GM12878 (cell line): ENCODE data around the gene CNNM3. TPM values are rescaled to one million over a fixed set of nuclear protein-coding genes. Genes with fewer than 3 reads are reported as not detected.

Experiments
- ATAC-seq: fragments of 200-7000 bp; cut with Tn5 transposase; 3 replicates; pipeline ENCODE4 v1.9.1; 2020; ENCODE audit warnings: mild to moderate bottlenecking, moderate library complexity
- BruUV-seq: library from RNA; stranded (reverse); fragments of 400-500 nt; replicated peaks from 2 replicates; lab custom pipeline; 2021; lab: Mats Ljungman, UMichigan
- CTCF ChIA-PET: fragments of 300-600 bp; sonication (Branson Sonifier 250); formaldehyde crosslinking; extraction: SDS; loops from one replicate; lab custom pipeline; 2021; ENCODE audit warnings: inconsistent platforms; lab: Yijun Ruan, JAX
- POLR2A ChIA-PET: fragments of 350-600 bp; formaldehyde crosslinking; extraction: SDS; loops from one replicate; lab custom pipeline; 2021; ENCODE audit warnings: inconsistent platforms; lab: Charles Lee
- RAD21 ChIA-PET: fragments of 300-600 bp; sonication (Branson Sonifier 250); formaldehyde crosslinking; loops from one replicate; lab custom pipeline; 2023; ENCODE audit warnings: antibody characterized with exemption; ENCODE audit not compliant: unreplicated experiment; lab: Charles Lee
- SMC1A ChIA-PET: fragments of 300-600 bp; sonication (Branson Sonifier 250); formaldehyde crosslinking; loops from one replicate; lab custom pipeline; 2023; ENCODE audit not compliant: unreplicated experiment, uncharacterized antibody; lab: Charles Lee
- DNase-seq: peaks from one replicate; pipeline ENCODE4 v3.0.0-alpha.2; 2011; ENCODE audit warnings: low read depth, low spot score
- FAIRE-seq: peaks from 3 replicates; lab custom pipeline; 2011; peaks lifted over from hg19 to GRCh38; lab: Jason Lieb, UNC
- H2AFZ ChIP-seq: 2 replicates; pipeline ENCODE4 v1.6.0; 2011; ENCODE audit warnings: low read depth, low read length, control low read depth; ENCODE audit not compliant: control insufficient read depth
- H3K27ac ChIP-seq: 2 replicates; pipeline ENCODE4 v1.5.1; 2011; ENCODE audit warnings: control low read depth; ENCODE audit not compliant: control insufficient read depth, insufficient read depth
- H3K27me3 ChIP-seq, 2 experiments: replicated peaks in 1 of 2; 2 replicates each; pipeline versions ENCODE4 v1.6.0 to v1.6.1; 2011; ENCODE audit warnings: low read length in 1 of 2; ENCODE audit not compliant: control insufficient read depth in 2 of 2, insufficient read depth in 2 of 2
- H3K36me3 ChIP-seq, 2 experiments: 2 replicates each; pipeline ENCODE4 v1.5.1; 2011; ENCODE audit warnings: low read length in 1 of 2; ENCODE audit not compliant: control insufficient read depth in 2 of 2, insufficient read depth in 2 of 2
- H3K4me1 ChIP-seq: 2 replicates; pipeline ENCODE4 v1.6.1; 2011; ENCODE audit warnings: mild to moderate bottlenecking, low read length, moderate library complexity, mixed read lengths; ENCODE audit not compliant: control insufficient read depth, insufficient read depth
- H3K4me2 ChIP-seq: 2 replicates; pipeline ENCODE4 v1.6.0; 2011; ENCODE audit warnings: control low read depth; ENCODE audit not compliant: control insufficient read depth, insufficient read depth
- H3K4me3 ChIP-seq: fragments of 200-600 bp; sonication (generic); 2 replicates; pipeline ENCODE4 v1.5.1; 2016
- H3K79me2 ChIP-seq: 2 replicates; pipeline ENCODE4 v1.6.0; 2011; ENCODE audit warnings: low read length; ENCODE audit not compliant: control insufficient read depth, insufficient read depth
- H3K9ac ChIP-seq: 2 replicates; pipeline ENCODE4 v1.8.0; 2011; ENCODE audit warnings: low read length, control low read depth, mixed read lengths; ENCODE audit not compliant: control insufficient read depth, insufficient read depth
- H3K9me3 ChIP-seq: replicated peaks from 3 replicates; pipeline ENCODE4 v1.5.1; 2011; ENCODE audit warnings: mild to moderate bottlenecking, low read length; ENCODE audit not compliant: control insufficient read depth, insufficient read depth
- H4K20me1 ChIP-seq: 2 replicates; pipeline ENCODE4 v1.6.0; 2011; ENCODE audit not compliant: control insufficient read depth, insufficient read depth
- CHD2 ChIP-seq: IDR thresholded peaks from 2 replicates; pipeline ENCODE4 v1.6.1; 2011; ENCODE audit warnings: low read depth, low read length, improper control_type of control experiment, borderline replicate concordance
- ESRRA ChIP-seq: IDR thresholded peaks from 2 replicates; pipeline ENCODE4 v1.6.1; 2012; ENCODE audit warnings: mild to moderate bottlenecking, low read length, improper control_type of control experiment
- FOS ChIP-seq: IDR thresholded peaks from 3 replicates; pipeline ENCODE4 v1.6.1; 2011; ENCODE audit warnings: borderline replicate concordance; ENCODE audit not compliant: insufficient read length; ENCODE audit errors: extremely low read depth
- FOXM1 ChIP-seq: IDR thresholded peaks from 2 replicates; pipeline ENCODE4 v1.6.1; 2012; ENCODE audit warnings: low read depth, mild to moderate bottlenecking, inconsistent platforms, low read length, moderate library complexity
- MXI1 ChIP-seq: fragments of 150-350 bp; IDR thresholded peaks from 2 replicates; pipeline ENCODE4 v1.6.1; 2011; ENCODE audit warnings: low read depth, mild to moderate bottlenecking, inconsistent platforms, low read length, improper control_type of control experiment
- POLR2A ChIP-seq: IDR thresholded peaks from 2 replicates; pipeline ENCODE4 v1.6.1; 2011; ENCODE audit warnings: low read depth, mild to moderate bottlenecking, low read length
- POLR2AphosphoS2 ChIP-seq: IDR thresholded peaks from 2 replicates; pipeline ENCODE4 v1.6.1; 2011; ENCODE audit warnings: low read depth, mild to moderate bottlenecking, low read length, improper control_type of control experiment, moderate library complexity
- SP1 ChIP-seq: IDR thresholded peaks from one replicate; pipeline ENCODE4 v1.6.1; 2011; ENCODE audit warnings: low read depth, low read length
- STAT1 ChIP-seq: fragments of 450-650 bp; conservative IDR thresholded peaks from 2 replicates; pipeline ENCODE4 v1.6.1; 2014; ENCODE audit warnings: antibody characterized with exemption, mild to moderate bottlenecking
- WGBS: methylation state at CpG from one replicate; pipeline ENCODE4 v1.1.6; 2016; ENCODE audit warnings: low lambda C conversion rate; ENCODE audit not compliant: insufficient replicate concordance, insufficient coverage; ENCODE audit errors: missing lambda C conversion rate; 5-methylcytosine and 5-hydroxymethylcytosine counted together
- in situ Hi-C: fragments of 300-500 bp; cut with MboI; formaldehyde crosslinking; loops from 9 replicates; pipeline ENCODE4 v1.14.3; 2018; ENCODE audit warnings: mixed read lengths
- intact Hi-C: fragments of 100-400 bp; cut with micrococcal nuclease; formaldehyde crosslinking; loops from one replicate; pipeline ENCODE4 v1.14.2; 2022; ENCODE audit not compliant: unreplicated experiment
- polyA plus RNA-seq, 11 experiments: library from polyadenylated mRNA; depleted of rRNA in 4 of 11; unstranded in 6 of 11; stranded (reverse) in 5 of 11; fragments of >200 nt; fragmentation: Nextera tagmentation in 4 of 11; fragmentation: Illumina TruSeq in 1 of 11; extraction: Ambion mirVana in 4 of 11; extraction: Trizol in 1 of 11; gene quantifications; 1 replicate in 1 of 11; 2 replicates in 10 of 11; pipeline versions ENCODE4 v1.2.1 to v1.2.3, GENCODE V29; 2011 to 2016; ENCODE audit warnings: inconsistent platforms in 2 of 11, missing spikeins in 2 of 11, low read depth in 1 of 11
- total RNA-seq, 4 experiments: library from RNA; depleted of rRNA in 3 of 4; stranded (reverse); fragments of >200 nt in 3 of 4; fragmentation: Illumina TruSeq in 1 of 4; extraction: Trizol in 1 of 4; gene quantifications; 2 replicates each; pipeline versions ENCODE4 v1.2.1 to v1.2.3, GENCODE V29; 2013 to 2021
- TF ChIP-seq, protein P1 (sequence below): fragments of 450-650 bp; formaldehyde crosslinking; IDR thresholded peaks from 2 replicates; pipeline ENCODE4 v1.4.0; 2022; ENCODE audit warnings: mild to moderate bottlenecking, moderate library complexity
- TF ChIP-seq, protein P2 (sequence below): fragments of 450-650 bp; IDR thresholded peaks from 2 replicates; pipeline ENCODE4 v1.6.1; 2016; ENCODE audit warnings: mild to moderate bottlenecking, moderate library complexity, borderline replicate concordance
- TF ChIP-seq, protein P3 (sequence below): fragments of 450-650 bp; IDR thresholded peaks from 2 replicates; pipeline ENCODE4 v1.6.1; 2017; ENCODE audit warnings: mild to moderate bottlenecking
- TF ChIP-seq, protein P4 (sequence below): IDR thresholded peaks from 2 replicates; pipeline ENCODE4 v1.6.1; 2012; ENCODE audit warnings: low read length, inconsistent platforms

The CNNM3 gene
- total and polyA plus RNA-seq, 10 of the 15 experiments (the other 5 are each of a cell fraction or from before 2014, with no cell fraction given): 0.72 to 14.3 (median 4.0) TPM

DNA sequence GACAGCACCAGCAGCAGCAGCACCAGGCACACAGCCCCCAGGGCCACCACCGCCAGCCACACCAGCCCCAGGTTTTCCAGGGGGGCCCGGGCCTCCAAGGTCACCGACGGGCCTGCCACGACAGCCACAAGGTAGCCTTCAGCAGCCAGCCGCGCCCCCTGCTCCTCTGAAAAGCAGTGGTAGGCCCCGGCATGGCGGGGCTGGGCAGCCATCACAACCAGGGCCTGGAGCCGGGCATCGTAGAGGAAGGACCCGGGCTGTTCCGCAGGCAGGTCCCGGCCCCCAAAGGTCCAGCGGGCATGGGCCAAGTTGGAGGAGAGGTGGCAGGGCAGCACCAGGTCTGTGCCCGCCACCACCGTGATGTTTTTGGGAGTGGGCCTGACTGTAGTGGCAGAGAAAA, 45.0 kb downstream of the CNNM3 start:
- ChIA-PET POLR2A (interaction anchor here (1.6 kb wide), 1 partner anchor 93 kb away, joined by 4 read pairs; no protein-coding TSS in a partner anchor), CTCF (interaction anchor here (0.6 to 10.4 kb wide), 4 partner anchors 13 to 251 kb away, joined by 3 to 238 read pairs (median 4); no protein-coding TSS in a partner anchor), RAD21 (no interaction called here), SMC1A (no interaction called here)
- no peak overlapping the region for H3K4me3 ChIP-seq
- H3K27me3 ChIP-seq: no peaks in the 10 kb centered on the region
- intact Hi-C loops: no loop called here
- H2AFZ ChIP-seq: no peak overlapping the region
- BruUV-seq: no TSS peak
- FAIRE-seq (no peak), ATAC-seq (no peak), DNase-seq (no peak)
- peaks cover 11 to 31% of the 10 kb centered on the region in 2 experiments; a peak in 3 of 4 replicates for H3K36me3 ChIP-seq
- no peak overlapping the region for H3K4me2 ChIP-seq
- 91% methylated on average over 17 of the region's 17 CpGs for WGBS
- peaks cover 3% of the 10 kb centered on the region; the same call in 1 of the 2 replicates for H3K4me1 ChIP-seq
- no peak overlapping the region for H3K27ac ChIP-seq
- H4K20me1 ChIP-seq: no peaks in the 10 kb centered on the region
- no peak overlapping the region for H3K9ac ChIP-seq
- H3K9me3 ChIP-seq: no peaks in the 10 kb centered on the region
- peaks cover 16% of the 10 kb centered on the region for H3K79me2 ChIP-seq
- in situ Hi-C loops: no loop called here
- no peak for TF ChIP-seq STAT1
- no peak for TF ChIP-seq POLR2A
- TF ChIP-seq, protein P1, sequence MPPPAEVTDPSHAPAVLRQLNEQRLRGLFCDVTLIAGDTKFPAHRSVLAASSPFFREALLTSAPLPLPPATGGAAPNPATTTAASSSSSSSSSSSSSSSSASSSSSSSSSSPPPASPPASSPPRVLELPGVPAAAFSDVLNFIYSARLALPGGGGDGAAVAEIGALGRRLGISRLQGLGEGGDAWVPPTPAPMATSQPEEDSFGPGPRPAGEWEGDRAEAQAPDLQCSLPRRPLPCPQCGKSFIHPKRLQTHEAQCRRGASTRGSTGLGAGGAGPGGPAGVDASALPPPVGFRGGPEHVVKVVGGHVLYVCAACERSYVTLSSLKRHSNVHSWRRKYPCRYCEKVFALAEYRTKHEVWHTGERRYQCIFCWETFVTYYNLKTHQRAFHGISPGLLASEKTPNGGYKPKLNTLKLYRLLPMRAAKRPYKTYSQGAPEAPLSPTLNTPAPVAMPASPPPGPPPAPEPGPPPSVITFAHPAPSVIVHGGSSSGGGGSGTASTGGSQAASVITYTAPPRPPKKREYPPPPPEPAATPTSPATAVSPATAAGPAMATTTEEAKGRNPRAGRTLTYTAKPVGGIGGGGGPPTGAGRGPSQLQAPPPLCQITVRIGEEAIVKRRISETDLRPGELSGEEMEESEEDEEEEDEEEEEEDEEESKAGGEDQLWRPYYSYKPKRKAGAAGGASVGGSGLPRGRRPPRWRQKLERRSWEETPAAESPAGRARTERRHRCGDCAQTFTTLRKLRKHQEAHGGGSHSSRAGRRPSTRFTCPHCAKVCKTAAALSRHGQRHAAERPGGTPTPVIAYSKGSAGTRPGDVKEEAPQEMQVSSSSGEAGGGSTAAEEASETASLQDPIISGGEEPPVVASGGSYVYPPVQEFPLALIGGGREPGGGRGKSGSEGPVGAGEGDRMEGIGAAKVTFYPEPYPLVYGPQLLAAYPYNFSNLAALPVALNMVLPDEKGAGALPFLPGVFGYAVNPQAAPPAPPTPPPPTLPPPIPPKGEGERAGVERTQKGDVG: no peak
- no peak for TF ChIP-seq FOS
- TF ChIP-seq, protein P2, sequence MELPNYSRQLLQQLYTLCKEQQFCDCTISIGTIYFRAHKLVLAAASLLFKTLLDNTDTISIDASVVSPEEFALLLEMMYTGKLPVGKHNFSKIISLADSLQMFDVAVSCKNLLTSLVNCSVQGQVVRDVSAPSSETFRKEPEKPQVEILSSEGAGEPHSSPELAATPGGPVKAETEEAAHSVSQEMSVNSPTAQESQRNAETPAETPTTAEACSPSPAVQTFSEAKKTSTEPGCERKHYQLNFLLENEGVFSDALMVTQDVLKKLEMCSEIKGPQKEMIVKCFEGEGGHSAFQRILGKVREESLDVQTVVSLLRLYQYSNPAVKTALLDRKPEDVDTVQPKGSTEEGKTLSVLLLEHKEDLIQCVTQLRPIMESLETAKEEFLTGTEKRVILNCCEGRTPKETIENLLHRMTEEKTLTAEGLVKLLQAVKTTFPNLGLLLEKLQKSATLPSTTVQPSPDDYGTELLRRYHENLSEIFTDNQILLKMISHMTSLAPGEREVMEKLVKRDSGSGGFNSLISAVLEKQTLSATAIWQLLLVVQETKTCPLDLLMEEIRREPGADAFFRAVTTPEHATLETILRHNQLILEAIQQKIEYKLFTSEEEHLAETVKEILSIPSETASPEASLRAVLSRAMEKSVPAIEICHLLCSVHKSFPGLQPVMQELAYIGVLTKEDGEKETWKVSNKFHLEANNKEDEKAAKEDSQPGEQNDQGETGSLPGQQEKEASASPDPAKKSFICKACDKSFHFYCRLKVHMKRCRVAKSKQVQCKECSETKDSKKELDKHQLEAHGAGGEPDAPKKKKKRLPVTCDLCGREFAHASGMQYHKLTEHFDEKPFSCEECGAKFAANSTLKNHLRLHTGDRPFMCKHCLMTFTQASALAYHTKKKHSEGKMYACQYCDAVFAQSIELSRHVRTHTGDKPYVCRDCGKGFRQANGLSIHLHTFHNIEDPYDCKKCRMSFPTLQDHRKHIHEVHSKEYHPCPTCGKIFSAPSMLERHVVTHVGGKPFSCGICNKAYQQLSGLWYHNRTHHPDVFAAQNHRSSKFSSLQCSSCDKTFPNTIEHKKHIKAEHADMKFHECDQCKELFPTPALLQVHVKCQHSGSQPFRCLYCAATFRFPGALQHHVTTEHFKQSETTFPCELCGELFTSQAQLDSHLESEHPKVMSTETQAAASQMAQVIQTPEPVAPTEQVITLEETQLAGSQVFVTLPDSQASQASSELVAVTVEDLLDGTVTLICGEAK: no peak
- TF ChIP-seq, protein P3, sequence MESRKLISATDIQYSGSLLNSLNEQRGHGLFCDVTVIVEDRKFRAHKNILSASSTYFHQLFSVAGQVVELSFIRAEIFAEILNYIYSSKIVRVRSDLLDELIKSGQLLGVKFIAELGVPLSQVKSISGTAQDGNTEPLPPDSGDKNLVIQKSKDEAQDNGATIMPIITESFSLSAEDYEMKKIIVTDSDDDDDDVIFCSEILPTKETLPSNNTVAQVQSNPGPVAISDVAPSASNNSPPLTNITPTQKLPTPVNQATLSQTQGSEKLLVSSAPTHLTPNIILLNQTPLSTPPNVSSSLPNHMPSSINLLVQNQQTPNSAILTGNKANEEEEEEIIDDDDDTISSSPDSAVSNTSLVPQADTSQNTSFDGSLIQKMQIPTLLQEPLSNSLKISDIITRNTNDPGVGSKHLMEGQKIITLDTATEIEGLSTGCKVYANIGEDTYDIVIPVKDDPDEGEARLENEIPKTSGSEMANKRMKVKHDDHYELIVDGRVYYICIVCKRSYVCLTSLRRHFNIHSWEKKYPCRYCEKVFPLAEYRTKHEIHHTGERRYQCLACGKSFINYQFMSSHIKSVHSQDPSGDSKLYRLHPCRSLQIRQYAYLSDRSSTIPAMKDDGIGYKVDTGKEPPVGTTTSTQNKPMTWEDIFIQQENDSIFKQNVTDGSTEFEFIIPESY: no peak
- no peak for TF ChIP-seq CHD2
- no peak for TF ChIP-seq MXI1
- TF ChIP-seq, protein P4, sequence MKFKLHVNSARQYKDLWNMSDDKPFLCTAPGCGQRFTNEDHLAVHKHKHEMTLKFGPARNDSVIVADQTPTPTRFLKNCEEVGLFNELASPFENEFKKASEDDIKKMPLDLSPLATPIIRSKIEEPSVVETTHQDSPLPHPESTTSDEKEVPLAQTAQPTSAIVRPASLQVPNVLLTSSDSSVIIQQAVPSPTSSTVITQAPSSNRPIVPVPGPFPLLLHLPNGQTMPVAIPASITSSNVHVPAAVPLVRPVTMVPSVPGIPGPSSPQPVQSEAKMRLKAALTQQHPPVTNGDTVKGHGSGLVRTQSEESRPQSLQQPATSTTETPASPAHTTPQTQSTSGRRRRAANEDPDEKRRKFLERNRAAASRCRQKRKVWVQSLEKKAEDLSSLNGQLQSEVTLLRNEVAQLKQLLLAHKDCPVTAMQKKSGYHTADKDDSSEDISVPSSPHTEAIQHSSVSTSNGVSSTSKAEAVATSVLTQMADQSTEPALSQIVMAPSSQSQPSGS: no peak
- no peak for TF ChIP-seq POLR2AphosphoS2
- TF ChIP-seq ESRRA: no peak
- TF ChIP-seq SP1: no peak
- TF ChIP-seq FOXM1: no peak
